ENCODE data around the gene GABRE. TPM values are rescaled to one million over a fixed set of nuclear protein-coding genes. Genes with fewer than 3 reads are reported as not detected.

The GABRE gene
- polyA plus RNA-seq, 3 donors = not detected

GRCh38 chrX:151988706-151989299, 14.3 kb upstream of the GABRE start:
- Histone ChIP-seq H3K27me3 (ENCODE audit: control insufficient read depth in 2 of 2, insufficient read depth in 2 of 2, low read length in 2 of 2) (no peaks in the 10 kb centered on the region), H3K79me2 (ENCODE audit: insufficient read depth, low read length) (no peaks in the 10 kb centered on the region), H3K4me2 (replicated peaks; ENCODE audit: extremely low read depth, low read length, poor library complexity, severe bottlenecking) (no peak overlapping the region), H3K36me3 (replicated peaks in 1 of 2; ENCODE audit: control insufficient read depth in 1 of 2, insufficient read depth in 2 of 2, low read length in 2 of 2) (no peaks in the 10 kb centered on the region), H3K9me3 (replicated peaks in 1 of 2; ENCODE audit: control insufficient read depth in 1 of 2, insufficient read depth in 1 of 2, low read length in 2 of 2) (no peaks in the 10 kb centered on the region), H2AFZ (ENCODE audit: insufficient read depth, low read depth, low read length, poor library complexity, severe bottlenecking) (no peak overlapping the region), H3K4me1 (ENCODE audit: control insufficient read depth in 1 of 2, insufficient read depth in 2 of 2, low read length in 2 of 2) (no peaks in the 10 kb centered on the region), H4K20me1 (ENCODE audit: insufficient read depth, low read length) (no peaks in the 10 kb centered on the region), H3K4me3 (replicated peaks in 1 of 3; ENCODE audit: low read depth in 2 of 3, low read length in 3 of 3) (no peak overlapping the region), H3K9ac (ENCODE audit: insufficient read depth, low read length, poor library complexity, severe bottlenecking) (no peak overlapping the region), H3K27ac (ENCODE audit: low read depth in 1 of 2, low read length in 2 of 2) (no peak overlapping the region)
- TF ChIP-seq CTCF (IDR thresholded peaks at IDR 0.05) = no peak
- no CpG with 5 or more reads among the region's 3 CpGs for WGBS (ENCODE audit: insufficient coverage)
- Mint-ChIP-seq H3K4me3 (no peak overlapping the region), H3K27ac (no peak overlapping the region), H3K9me3 (peaks cover 0 to 7% (median 0%) of the 10 kb centered on the region in 7 donors), H3K27me3 (ENCODE audit: low read depth in 3 of 3) (no peaks in the 10 kb centered on the region), H3K36me3 (no peaks in the 10 kb centered on the region), H3K4me1 (peaks cover 3% of the 10 kb centered on the region)
- no peak for DNase-seq
- intact Hi-C loops (cut with micrococcal nuclease) = no loop called here

GRCh38 chrX:151987108-151987507, 12.6 kb upstream of the GABRE start:
- no peak for TF ChIP-seq CTCF (IDR thresholded peaks at IDR 0.05)
- no peaks in the 10 kb centered on the region for H3K9me3 ChIP-seq (replicated peaks in 1 of 2; ENCODE audit: control insufficient read depth in 1 of 2, insufficient read depth in 1 of 2, low read length in 2 of 2)
- no peaks in the 10 kb centered on the region for H4K20me1 ChIP-seq (ENCODE audit: insufficient read depth, low read length)
- no peaks in the 10 kb centered on the region for H3K4me1 ChIP-seq (ENCODE audit: control insufficient read depth in 1 of 2, insufficient read depth in 2 of 2, low read length in 2 of 2)
- H3K9me3 Mint-ChIP-seq = peaks cover 0 to 7% (median 0%) of the 10 kb centered on the region in 7 donors
- no peaks in the 10 kb centered on the region for H3K79me2 ChIP-seq (ENCODE audit: insufficient read depth, low read length)
- no peak overlapping the region for H3K4me2 ChIP-seq (replicated peaks; ENCODE audit: extremely low read depth, low read length, poor library complexity, severe bottlenecking)
- no peaks in the 10 kb centered on the region for H3K27me3 ChIP-seq (ENCODE audit: control insufficient read depth in 2 of 2, insufficient read depth in 2 of 2, low read length in 2 of 2)
- H3K4me3 ChIP-seq (replicated peaks in 1 of 3; ENCODE audit: low read depth in 2 of 3, low read length in 3 of 3) = no peak overlapping the region
- H3K4me3 Mint-ChIP-seq = no peak overlapping the region
- no peak overlapping the region for H3K27ac ChIP-seq (ENCODE audit: low read depth in 1 of 2, low read length in 2 of 2)
- H3K9ac ChIP-seq (ENCODE audit: insufficient read depth, low read length, poor library complexity, severe bottlenecking) = no peak overlapping the region
- no peaks in the 10 kb centered on the region for H3K36me3 Mint-ChIP-seq
- DNase-seq = no peak
- H3K4me1 Mint-ChIP-seq = peaks cover 3% of the 10 kb centered on the region
- H2AFZ ChIP-seq (ENCODE audit: insufficient read depth, low read depth, low read length, poor library complexity, severe bottlenecking) = no peak overlapping the region
- peak overlapping the region in 1 of 7 donors; percentile 2 for H3K27ac Mint-ChIP-seq
- no peaks in the 10 kb centered on the region for H3K36me3 ChIP-seq (replicated peaks in 1 of 2; ENCODE audit: control insufficient read depth in 1 of 2, insufficient read depth in 2 of 2, low read length in 2 of 2)
- WGBS (ENCODE audit: insufficient coverage) = 67% methylated on average over 1 of the region's 4 CpGs
- H3K27me3 Mint-ChIP-seq (ENCODE audit: low read depth in 3 of 3) = no peaks in the 10 kb centered on the region
- intact Hi-C loops (cut with micrococcal nuclease) = no loop called here

All from CD14-positive monocyte (primary cell).